NCI-H2196 (cell line): ENCODE measurements around the gene KCNK18.

Experiments used
- DNase-seq: peaks from one replicate; lab custom pipeline; 2025; ENCODE audit not compliant: unreplicated experiment; lab: John Stamatoyannopoulos, UW

The KCNK18 gene

DNA sequence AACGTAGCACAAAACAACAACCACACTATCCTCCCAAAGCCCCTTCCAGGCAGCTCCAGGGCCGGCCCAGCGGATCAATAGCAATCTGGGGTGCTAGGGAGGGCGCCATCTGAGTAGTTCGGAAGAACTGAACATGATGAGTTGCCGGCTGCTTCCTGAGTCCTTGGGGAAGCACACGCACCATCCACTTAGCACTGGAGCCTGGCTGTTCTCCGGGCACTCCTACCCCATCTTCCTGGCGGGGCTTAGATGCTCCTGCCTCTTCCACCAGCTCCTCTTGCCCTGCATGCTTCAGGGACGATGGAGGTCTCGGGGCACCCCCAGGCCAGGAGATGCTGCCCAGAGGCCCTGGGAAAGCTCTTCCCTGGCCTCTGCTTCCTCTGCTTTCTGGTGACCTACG is at the start of gene KCNK18:
KCNK18 (plus strand) TSS at position 301 of the 400 bp plus-strand sequence; CDS start at position 301, 0 bp downstream.
- DNase-seq, result no peak

DNA sequence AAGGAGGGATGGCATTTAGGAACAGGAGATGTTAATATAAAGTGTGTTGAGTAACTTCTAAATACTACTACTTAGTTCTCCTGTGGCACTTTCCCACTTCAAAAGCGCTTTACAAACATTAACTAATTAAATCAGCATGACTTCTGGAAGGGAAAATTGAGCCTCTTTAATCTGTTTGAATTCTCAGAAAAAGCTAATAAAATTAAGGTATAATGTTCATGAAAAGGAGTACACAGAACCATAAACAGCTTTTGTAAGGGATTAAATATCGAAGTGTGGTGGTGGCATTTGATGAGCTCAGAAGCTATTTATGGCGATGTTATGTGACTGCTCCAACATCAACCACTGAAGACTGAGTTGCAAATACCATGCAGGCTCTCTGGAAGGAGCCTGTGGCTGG is 49.0 kb upstream of the KCNK18 start:
- DNase-seq, result no peak

DNA sequence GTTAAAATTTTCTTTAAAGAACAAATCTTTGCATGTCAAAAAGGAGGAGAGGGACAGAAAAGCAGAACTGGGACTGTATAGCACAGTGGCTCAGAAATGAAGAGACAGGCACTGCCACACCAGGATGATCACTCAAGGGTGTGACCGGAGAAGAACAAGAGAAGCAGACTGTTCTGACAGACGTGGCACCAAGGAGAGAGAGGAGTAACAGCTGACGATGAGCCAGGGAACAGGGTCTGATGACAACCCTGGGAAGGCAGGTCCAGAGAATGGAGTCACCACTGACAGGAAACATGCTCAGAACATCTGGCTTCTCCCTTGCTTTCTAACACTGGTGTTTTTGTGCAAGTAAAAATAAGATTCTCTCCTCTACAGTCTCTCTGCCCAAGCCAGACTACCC is 44.6 kb upstream of the KCNK18 start:
- DNase-seq, result no peak

DNA sequence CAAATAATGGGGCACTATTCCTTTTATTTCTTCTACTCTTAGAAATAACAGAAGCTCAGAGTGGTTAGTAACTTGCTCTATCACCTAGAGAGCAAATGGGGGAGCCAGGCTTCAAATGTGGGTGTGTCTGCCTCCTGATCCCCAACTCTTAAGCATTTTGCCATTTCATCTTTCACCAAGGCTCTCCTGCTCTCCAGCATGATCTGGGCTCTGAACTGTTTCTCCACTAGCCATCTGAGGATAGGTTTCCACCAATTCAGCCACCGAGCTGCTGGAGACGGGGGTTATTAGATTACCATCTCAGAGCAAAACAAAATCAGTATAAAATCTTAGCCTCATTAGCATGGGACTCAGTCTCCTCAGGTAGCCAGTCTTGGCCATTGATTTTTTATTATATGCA is 39.0 kb upstream of the KCNK18 start:
- no peak for DNase-seq

DNA sequence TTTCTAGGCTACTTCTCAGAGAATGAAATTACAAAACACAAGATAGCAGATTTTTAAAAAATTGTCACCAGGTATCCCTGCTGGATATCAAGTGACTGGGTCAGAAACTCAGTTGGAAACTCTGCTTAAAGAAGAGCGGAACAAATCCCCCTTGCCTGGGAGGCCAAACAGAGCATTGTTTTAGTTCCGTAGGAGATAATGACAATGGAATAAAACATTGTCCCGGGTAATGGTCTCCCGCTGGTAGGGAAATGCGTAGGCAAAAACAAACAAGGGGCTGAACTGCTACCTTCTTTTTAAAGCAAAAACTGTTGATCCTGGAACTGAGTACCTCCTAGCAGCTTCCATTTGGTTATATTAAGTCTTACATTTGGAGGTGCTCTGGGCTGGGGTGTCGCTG is 37.9 kb upstream of the KCNK18 start:
- no peak for DNase-seq

DNA sequence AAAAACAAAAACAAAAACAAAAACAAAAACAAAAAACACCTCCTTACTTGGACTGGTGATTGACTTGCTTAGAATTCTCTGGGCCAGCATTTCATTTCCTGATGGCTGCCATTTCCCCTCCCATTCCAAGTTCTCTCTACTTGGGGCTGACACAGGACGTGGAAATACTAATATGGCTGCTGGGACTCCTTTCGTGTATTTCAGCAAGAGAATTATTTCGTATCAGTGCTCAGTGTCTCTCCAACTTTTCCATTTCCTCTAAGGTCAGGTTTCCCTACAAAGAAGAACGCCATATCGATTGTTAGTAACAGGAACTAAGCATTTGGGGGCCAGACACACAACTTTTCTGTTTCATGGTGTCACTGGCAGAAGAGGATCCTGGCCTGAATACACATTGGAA is 36.7 kb upstream of the KCNK18 start:
- no peak for DNase-seq

DNA sequence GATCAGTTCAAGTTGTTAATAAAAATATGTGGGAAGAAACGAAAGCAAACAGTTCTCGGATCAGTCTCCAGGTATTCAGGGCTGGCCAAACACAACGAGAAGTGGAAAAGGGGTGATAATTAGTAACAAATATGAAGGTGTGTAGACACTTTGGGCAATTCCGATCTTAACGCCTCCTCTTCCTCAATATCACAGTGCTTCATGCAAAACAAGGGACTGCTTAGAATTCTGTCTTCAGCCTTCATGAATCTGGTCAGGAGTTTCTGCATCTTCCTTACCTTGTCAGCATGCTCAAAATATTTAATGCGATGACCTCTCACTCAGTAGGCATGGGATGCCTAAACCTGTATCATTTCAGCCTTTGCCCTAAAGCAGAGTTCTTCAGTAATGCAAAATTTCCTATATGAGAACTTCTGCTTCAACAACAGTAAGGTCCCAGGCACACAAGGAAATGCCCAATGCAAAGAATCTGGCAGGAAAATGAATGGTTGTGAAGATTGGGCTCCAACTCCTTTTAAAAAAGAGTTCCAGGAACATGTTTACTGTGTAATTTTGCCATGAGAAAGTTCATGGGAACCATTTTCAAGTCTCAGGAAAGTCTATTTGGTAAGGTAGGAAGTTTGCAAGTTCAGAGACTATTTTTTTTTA is 35.8 kb upstream of the KCNK18 start:
- no peak for DNase-seq

DNA sequence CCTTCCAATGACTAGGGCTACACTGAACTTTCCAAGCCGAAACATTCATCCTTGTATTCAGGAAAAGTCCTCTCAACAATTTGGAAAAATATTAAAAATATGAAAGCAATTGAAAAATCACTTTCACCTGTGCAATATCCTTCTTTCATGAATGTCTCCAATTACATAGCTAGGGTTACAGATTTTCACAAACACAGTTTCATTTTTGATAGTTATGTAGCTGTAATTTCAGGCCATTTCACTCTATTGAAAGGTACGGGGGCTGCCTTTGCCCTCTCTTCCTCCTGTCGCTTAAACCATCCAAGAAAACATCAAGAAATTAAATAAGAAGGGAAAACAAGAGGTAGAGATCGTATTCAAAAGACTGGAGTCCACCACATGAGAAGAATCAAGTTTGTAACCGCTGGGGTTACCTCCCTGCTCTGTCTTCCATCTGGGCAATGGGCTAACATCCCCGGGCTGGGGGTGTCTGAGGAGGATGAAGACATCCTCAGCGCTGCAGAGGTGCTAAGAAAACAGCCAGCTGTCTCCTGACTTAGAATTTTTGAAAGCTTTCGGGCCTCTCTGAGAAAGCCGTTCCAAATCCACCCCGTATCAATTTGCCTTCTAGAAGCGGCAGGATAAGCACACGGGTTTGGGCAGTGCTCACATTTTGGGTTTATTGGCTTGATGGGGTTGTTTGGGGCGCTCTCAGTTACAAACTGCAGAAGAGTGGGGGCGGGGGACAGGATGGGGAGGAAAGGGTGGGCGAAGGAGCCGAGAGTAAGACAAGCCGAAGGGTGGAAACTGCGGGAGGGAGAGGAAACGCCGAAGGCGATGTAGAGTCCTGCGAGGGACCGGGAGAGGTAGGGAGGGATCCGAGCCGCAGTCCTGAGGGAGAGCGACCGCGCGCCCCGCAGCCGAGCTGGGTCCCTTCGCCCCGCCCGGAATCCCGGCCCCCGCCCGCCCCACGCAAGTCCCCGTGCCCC is 34.9 kb upstream of the KCNK18 start:
- no peak for DNase-seq

DNA sequence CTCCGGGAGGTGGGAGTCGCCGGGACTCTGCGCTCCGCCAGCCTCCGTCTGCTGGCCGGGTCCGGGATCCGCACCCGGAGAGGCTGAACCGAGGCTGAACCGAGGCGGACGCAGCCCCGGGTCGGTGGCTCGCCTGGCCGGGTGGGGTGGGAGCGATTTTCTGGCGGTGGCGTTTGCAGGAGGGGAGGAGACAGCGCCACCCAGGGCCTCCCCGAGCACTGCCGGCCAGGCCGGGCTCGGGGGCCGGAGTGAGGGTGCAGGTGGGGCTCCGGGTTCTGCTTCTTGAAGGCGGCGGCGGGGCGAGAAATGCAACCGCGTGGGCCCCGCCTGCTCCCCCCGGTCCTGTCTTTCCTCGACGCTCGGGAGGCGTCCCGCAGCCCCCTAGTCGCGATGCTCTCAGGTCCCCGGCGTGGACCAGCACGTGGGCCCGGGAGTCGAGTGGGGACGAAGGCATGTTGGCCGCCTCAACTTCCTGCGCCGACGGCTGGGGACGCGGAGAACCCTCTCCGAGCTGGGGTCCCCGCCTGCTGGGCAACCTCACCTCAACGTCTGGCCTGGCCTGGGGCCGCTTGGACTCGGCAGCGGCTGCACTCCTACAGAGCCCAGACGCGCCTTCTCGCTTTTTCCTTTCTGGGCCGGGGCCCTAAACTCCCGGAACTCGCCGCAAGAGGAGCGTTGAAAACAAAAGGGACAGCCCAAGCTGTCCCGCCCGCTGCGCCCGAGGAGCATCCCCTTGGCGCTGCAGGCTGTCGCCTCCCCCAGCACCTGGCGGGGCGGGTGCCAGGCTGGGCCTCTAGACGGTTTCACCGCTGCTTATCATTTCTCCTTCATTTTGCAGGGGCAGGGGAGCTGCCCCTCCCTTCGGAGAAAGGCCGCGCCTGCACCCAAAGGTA is 34.0 kb upstream of the KCNK18 start:
- DNase-seq, result no peak

DNA sequence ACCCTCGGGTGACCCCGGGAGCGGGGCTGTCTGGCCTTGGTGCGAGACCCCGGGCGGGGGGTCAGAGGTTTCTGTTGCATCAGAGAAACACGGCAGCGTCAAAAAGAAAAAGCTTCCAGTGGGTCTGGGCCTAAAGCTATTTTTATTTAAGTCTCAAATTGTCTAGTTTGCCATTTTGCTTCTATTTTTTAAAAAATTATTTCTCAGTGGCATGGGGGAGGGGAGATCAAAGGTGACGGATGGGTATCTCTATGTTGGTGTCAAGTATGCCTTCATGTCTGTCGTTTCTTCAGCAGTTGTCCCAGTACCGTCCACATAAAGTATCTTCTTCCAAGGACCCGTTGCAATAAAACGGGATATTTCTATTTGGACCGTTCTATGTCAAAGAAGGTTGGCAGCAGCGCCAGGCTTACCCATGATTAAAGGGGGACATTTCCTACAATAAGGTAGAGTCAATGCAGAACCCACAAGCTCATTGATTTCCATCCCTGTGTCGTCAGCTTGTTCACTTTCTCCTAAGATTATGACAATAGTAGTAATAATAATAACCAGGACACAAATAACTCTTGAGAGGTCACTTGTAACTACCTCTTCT is 33.2 kb upstream of the KCNK18 start:
- DNase-seq, result no peak

DNA sequence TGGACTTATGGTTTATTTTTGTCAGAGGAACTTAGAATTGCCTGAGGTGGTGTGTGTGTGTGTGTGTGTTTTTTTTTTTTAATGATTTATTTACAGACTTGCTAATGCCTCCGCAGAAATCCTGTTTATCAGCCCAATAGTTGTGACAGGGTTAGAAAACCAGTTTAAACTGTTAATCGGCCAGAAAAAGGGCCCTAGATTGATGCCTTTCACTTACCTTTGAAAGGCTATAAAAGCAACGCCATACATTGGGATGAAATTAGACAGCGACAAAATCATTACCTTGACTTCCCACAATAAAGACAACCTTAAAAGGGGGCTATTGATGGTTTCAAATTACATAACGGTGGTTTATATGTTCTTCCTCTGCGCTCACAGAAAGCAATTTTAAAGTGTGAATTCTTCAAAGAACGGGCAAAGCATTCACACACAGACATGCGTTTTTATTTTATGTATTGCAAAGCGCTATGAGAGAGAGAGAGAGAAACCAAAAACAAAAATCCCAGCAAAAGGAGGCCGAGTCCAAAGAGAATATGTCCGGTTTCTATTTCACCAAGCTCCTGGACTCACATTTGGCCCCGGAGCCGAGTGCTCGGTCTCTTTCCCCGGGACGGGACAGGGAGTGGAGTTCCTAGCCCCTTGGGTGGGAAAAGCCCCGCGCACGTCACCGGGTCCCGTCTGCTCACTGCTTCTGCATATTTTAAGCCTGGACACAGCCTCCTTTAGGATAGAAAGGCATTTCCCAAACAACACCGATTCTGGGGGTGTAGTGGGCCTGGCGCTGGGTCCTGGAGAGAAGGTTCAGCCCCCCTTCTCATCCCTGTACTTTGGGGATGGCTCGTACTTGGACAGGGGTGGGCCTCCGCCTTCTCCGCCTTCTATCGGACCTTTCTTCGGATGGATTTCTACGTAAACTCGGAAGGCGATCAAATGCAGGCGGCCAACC is 32.4 kb upstream of the KCNK18 start:
- no peak for DNase-seq

DNA sequence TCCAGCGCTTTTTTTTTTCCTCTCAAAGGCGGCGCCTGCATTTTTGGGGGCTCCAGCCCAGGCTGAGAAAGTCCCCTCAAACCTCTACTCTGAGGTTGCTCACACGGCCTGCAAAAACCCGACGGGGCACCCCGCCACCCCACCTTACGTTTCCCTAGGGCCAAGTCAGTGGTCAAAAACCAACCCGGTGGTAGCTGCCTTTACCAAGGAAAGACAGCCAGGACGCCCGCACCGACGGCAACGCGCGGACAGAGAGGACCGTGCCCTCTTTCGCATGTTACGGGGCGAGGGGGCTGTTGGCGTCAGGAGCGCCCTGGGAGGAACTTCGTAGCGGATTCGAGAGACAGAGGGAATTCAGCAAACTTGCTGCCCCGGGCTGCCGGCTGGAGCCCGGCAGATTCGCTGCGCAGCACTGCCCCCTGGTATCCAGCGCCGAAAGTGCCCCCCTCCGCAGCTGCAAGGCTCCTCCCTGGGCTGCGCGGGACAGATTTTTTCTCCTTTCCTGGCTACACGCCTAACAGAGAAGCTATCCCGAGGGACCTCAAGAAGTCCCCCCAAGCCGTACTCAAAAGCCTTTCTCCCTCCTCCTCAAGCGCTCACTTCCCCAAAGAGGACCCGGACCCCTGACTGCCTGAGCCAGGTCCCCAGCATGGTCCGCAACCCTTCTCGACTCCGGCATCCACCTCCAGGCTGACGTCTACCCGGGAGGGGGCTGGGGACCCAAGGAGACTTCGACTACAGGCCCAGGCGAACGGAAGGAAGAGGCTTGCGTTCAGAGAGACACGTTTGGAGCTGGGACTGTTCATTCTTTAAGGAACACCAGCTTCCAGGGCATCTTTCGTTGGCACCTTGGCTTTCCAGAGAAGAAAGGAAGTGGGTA is 31.5 kb upstream of the KCNK18 start:
- no peak for DNase-seq

DNA sequence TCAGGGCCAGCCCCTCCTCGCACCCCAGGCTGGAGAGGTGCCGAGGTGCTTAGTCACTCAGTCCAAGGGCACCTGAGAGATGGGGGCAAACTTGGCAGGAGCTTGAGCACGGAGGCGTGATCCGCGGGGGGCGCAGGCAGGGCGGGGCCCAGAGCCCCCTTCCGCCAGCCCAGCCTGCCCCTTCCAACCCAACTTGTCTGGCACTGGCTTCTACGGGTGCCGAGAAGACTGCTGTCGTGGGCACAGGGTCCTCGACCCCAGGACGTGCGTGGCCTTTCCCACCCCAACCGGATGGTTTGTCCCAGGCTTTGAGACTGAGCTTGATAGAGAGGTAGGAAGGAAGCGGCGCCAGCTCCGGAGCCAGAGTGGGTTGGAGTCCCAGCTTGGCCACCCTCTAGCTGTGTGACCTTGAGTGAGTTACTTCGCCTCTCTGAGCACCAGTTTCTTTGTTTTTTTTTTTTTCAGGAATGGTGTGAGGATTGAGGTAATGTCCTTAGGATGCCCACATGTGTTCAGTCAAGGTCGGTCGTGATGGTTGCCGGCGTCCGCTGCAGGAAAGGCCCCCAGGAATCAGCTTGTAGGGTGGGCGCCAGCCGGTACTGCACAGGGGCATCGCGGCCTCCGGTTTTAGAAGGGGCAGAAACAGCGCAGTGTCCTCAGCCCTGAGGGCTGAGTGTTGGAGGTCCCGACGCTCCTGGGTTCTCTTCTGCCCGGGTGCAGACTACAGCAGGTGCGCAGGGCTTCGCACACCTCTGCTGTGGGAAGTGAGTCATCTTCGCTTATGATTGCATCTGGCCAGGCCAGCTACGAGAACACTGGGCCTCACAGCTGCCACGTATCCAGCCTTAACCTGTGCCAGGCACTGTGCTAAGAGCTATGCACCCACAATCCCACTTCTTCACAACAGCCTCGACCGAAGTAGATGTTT is 30.6 kb upstream of the KCNK18 start:
- no peak for DNase-seq

DNA sequence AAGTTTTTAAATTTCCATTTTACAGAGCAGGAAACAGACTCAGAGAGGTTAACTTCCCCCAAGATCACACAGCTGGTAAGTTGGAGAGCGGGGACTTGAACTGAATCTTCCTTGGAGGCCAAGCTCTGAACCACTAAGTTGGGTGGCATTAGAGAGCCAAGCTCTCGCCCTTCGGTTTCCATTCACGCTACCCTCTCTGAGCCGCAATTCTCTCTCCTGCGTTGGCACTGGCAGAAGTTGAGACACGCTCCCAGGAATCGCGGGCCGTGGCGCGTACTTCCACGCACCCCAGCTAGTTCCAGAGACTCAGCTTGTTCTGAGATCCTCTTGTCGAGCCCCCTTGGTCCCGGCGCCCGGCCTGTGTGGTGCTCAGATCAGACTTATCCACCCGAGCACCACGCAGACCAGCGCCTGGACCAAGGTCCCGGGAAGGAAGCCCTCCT is 29.9 kb upstream of the KCNK18 start:
- DNase-seq, result no peak

DNA sequence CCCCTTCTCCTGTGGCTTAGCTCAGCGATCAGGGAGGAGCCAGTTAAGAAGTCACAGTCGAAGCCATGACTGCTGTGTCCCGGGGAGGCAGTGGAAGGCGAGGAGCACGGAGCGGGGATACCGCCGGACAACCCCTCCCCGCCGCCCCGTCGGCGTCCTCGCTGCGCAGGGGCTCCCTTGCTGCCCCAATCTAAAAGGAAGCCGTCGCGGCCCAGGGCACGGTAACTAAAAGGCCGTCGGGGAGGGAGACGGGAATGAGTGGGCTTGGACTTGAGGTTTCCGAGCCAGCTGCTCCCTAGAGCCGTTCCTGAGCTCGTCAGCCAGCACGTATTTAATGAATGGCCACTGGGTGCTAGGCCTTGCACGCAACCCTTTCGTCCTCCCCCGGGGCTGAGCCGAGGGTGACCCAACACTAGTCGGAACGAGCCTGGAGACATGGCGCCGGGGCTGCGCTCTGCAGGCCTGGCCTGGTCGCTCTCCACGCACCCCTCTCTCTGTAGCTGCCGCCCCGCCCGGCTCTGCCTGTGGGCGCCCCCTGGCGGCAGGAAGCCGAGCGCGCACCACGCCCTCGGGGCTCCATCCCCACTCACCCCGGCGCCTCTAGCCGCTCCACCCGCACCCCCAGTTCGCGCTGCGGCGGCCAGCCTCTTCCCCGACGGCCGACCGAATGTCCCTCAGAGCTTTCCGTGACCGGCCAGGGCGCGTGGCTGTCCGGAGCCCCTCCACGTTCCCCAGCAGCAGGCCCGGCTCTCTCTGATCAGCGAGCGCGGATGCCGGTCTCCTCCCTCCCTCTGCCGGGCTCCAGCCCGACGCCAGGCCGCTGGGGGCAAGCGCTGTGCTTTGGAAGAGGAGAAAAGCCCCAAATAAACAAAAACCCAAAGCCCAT is 29.3 kb upstream of the KCNK18 start:
- peak; percentile 18 for DNase-seq

DNA sequence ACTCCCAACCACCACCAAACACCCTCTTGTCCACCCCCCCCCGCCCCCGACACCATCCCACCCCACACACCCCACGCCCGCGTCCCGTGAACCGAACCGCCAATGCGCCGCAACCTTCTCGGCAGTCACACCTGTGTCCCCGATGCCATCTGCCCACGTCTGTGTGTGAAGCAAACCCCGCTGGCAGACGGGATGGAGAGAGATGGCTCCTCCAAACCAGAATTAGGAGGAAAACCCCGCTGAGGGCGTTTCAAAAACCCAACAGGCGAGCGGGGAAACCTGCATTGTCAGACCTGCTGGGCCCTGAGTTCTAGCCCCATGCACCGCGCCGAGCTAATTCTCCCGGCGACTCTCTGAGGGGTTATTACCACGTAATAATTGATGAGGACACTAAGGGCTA is 28.6 kb upstream of the KCNK18 start:
- DNase-seq, result no peak

DNA sequence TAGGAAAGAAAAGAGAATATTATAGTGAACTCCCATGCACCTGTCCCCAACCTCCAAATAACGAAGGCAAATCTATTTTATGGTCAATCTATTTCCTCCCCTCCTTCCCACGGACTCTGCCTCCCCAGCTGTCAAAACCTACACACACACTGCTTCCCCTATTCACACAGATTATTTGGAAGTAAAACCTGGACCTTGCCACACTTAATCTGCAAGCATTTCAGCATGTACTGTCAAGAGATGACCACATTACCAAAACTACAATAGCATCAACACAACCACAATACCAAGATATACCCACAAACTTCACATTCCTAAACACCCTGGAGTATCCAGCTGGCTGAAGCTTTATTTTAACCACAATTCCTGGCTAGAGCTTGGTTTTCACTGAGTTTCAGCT is 27.8 kb upstream of the KCNK18 start:
- DNase-seq, result no peak
